Activated CD4-positive, CD25-positive, alpha-beta regulatory T cell treated with anti-CD3 and anti-CD28 coated beads, Interleukin-2, amount 50 U/mL, for 16 hours (primary cell): ENCODE results near the gene NKX1-2.

Experiments
- DNase-seq: peaks from one replicate; pipeline ENCODE4 v3.0.0-alpha.2; 2020; ENCODE audit warnings: low read depth, low spot score

NKX1-2 gene

GRCh38 chr10:124450012-124450782, at the start of gene NKX1-2:
NKX1-2 (minus strand) TSS chr10:124450035; CDS start chr10:124449943, 92 bp downstream.
- DNase-seq = no peak

DNA sequence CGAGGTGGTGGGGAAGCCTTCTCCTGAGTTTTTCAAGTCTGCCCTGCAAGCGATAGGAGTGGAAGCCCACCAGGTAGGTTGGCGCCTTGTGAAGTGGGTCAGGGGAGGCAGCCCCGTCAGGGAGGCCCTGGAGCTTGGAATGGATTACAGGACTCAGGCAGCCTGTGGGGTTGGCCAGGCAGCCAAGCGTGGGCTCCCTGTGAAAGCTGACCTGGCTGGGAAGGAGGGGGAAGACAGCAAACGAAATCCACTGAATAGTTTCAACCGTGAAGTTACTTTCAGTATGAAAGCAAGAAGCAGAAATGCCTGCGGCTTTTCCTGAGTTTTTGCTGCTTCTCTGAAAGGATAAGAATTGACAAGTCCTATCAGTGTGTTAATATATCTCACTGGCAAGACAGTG, 48.2 kb upstream of the NKX1-2 start:
- DNase-seq = no peak

- no peak for DNase-seq
These were observed 47.5 kb upstream of the NKX1-2 start for GRCh38 chr10:124497196-124497881.

GRCh38 chr10:124496620-124497019, 46.8 kb upstream of the NKX1-2 start:
- no peak for DNase-seq

DNA sequence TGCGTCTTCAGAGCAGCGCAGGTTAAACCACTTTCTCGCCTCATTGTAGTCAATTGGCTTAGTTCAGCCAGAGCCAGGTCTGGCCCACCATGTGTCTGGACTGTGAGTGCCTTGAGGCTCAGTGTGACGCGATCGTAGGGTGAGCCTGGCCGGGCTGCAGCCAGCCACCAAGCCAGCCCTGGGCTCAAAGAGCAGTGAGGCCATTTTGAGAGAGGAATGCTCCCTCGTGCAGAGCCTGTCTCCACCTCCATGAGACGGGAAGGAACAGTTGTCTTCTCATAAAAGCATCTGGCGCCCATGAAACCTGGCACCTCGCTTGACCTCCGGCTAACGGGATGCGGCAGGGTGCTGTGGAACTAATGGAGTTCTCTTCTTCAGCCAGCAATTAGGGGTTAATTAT, 46.3 kb upstream of the NKX1-2 start:
- no peak for DNase-seq

DNA sequence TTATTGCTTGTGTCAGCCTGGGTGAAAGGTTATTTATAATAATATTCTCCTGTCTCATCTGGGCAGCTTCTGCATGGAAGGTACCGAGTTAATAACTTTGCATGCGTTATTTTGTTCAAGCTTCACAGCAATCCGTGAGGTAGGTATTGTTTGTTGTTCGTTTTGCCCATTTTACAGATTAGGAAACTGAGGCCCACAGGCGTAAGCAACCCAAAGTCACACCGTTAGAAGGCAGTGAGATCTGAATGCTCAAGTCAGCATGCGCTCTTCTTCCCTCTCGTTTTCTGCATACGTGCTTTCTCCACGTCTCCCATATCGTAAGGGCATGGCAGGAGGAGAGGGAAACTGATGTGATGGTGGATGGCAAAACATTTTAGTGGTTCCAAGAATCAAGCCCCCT, 45.9 kb upstream of the NKX1-2 start:
- DNase-seq = no peak

DNA sequence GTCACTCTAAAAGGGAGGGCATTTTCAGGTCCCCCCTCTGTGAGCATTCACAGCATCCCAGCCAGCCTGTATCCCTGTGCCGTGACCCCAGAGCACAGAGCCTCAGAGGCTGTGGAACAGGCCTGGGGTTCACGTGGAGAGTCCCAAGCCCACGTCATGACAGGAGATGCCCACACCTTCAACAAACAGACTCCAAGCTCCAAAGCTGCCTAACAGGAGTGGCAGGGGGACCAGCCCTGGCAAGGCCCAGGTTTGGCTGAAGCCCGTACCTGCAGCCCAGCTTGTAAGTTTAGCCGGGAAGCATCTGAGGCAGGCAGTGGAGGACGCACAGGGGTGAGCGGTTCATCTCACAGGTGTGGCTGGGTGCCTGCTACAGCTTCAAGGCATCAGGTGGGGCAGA, 45.3 kb upstream of the NKX1-2 start:
- no peak for DNase-seq

GRCh38 chr10:124494046-124494807, 44.4 kb upstream of the NKX1-2 start:
- DNase-seq = no peak

- no peak for DNase-seq
These were observed 43.5 kb upstream of the NKX1-2 start for GRCh38 chr10:124493214-124493882.

DNA sequence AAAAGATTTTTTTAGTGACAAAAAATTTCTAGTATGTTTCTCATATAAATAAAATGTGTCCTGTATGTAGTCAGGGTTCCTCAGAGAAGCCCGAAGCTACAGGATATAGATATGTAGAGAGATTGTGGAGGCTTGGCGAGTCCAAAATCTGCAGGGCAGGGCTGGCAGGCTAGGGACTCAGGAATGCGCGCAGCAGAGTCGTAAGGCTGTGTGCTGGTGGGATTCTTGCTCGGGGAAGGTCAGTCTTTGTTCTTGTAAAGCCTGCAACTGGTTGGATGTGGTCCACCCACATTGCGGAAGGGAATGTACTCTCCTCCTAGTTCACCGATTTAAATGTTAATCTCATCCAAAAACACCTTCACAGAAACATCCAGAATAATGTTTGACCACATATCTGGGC, 42.4 kb upstream of the NKX1-2 start:
- DNase-seq = no peak

- no peak for DNase-seq
These were observed 41.3 kb upstream of the NKX1-2 start for GRCh38 chr10:124491105-124491504.

DNA sequence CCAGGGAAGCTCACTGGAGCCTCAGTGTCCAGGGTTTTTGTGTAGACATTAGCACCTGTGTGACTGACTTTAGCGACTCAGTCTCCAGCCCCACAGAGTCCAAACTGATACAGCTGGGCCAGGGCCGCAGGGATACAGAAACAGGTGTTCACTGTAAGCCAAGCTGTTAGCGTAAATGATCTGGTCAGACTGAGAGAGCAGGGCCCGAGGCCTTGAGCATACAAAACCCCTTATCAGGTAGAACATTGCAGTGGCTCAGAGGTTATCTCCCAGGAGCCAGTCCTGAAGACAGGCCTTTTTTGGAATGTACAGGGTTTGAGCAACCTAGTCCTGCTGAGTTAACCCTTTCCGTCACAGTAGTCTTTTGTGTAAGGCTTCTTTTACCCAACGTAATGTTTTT, 36.8 kb upstream of the NKX1-2 start:
- DNase-seq = no peak

DNA sequence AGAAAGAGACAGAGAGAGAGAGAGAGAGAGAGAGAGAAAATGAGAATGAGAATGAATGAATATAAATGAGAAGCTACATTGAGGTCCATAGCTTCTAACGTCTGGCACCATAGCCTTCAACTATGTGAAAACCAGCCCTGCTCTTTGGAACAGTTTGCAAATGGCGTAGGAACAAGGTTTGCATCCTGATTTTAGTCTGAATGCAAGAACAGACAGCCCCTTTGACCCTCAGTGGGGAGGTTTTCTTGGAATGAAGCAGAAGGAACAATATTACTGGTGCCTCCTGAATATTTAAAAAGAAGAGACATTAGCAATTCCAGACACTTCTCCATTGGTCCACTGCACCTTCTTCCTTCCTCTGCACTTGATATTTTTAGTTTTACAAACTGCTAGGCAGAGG, 34.8 kb upstream of the NKX1-2 start:
- DNase-seq = no peak

DNA sequence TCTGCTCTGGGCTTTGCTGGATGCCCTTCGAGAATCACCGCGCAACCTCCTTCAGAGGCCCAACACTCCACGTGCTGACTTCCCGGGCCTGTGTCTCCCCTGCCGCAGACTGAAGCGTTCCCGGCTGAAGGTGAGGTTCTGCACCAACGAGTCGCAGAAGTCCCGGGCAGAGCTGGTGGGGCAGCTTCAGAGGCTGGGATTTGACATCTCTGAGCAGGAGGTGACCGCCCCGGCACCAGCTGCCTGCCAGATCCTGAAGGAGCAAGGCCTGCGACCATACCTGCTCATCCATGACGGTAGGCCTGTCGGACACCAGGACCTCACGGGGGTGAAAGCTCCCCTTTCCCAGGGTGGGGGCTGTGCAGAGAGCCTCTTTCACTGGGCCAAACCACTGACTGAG, 34.2 kb upstream of the NKX1-2 start:
- DNase-seq = no peak

DNA sequence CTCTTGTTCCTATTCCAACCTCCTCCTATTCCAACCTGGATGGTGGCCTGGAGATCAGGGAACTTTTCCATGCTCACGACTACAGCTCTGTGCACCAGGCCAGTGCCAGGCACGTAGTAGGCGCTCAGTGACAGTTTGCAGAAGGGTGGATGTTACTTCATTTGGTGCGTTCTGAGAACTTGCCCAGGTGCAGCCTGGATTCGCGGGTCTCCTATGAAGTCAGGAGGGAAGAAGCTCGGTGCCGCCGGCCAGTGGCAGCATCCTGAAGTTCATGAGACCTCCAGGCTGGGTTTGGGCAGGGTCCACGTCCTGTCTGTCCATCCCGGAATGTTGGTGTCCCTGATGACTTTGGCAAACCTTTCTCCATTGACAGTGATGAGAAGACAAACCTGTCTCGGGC, 33.0 kb upstream of the NKX1-2 start:
- no peak for DNase-seq

DNA sequence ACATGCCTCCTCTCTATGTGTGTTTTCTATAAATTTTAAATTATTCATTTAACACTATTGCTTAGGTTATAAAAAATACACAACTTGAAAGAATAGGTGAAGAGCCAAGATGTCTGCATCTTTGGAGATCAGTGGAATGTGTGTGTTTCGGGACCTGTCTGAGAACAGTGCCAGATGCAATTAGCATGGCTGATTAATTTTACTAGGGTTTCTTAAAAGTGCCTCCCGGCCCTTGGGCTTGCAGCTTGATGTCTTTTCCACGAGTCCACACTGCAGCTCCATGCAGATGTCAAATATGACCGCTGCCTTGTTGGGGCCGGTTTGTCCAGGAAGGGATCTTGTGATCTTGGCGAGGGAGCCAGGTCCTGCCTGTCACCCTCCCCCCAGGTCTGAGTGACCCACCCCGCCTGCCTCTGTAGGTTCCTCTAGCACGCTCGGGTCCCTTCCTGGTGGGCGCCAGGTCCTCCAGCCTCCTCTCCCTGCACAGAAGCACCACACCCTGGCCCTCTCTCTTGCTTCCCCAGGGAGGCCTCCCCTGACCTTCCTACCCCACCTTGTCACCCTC, 32.5 kb upstream of the NKX1-2 start:
- DNase-seq = no peak

DNA sequence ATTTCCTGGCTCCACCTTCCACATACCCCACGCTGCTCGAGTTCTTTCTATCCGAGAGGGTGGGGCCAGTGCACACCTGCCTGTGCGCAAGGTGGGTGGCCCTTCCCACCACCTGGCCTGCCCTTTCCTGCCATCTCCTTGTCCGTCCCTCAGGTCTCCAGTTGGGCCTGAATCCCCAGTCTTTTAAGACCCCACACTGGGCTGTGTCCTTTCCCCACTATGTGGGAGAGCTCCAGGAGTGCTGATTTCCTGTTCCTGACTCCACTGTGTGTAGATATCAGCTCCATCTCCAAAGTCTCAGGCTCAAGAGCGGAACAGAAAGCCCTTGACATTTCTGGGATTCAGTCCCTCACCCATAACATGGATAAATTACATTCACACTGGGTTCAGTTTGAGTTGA, 31.9 kb upstream of the NKX1-2 start:
- DNase-seq = no peak

- no peak for DNase-seq
These were observed 31.0 kb upstream of the NKX1-2 start for GRCh38 chr10:124480860-124481259.

- DNase-seq = no peak
These were observed 28.7 kb upstream of the NKX1-2 start for GRCh38 chr10:124478515-124478914.

DNA sequence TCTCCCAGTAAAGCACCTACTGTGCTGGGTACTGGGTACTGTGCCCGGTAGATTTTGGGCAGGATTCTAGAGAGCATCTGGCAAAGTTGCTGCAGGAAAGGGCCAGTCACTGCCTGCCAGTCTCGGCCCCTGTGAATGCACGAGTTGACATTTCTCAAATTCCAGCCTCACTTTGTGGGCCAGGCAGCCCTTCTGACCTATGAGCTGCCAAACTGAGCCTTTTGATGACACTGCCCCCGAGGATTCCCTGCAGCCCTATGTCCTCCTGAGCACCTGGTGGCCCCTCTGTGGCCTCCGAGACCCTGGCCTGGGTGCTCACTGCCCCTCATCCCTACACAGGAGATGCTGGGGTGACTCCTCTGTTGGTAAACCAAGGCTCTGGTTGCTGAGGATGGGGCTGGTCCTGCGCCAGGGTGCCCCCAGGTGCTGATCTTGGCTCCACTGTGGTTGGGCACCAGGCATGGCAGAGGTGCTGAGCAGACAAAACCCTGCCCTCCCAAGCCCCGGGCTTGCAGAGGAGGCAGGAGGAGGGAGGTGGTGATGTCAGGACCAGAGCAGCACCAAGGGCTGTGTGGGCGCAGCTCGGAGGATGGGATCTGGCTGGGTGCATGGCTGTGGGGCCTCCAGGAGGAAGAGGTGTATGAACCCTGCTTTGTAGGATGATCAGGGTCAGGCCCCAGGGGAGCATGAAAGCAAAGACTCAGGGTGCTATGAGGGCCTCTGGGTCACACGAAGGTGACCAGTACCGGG, 28.0 kb upstream of the NKX1-2 start:
- DNase-seq = no peak
